Bone marrow (tissue), 2 donors: ENCODE results near the gene F3.

Source experiments
- DNase-seq, 2 donors: peaks; one replicate each; lab custom pipeline; 2025; lab: John Stamatoyannopoulos, UW

F3 gene

GRCh38 chr1:94552071-94552586 lies 10.6 kb upstream of the F3 start:
- no peak for DNase-seq

GRCh38 chr1:94551449-94551848 lies 9.9 kb upstream of the F3 start:
- no peak for DNase-seq

- DNase-seq = no peak
These were observed 9.3 kb upstream of the F3 start for GRCh38 chr1:94550800-94551241.

GRCh38 chr1:94550396-94550795 lies 8.8 kb upstream of the F3 start:
- no peak for DNase-seq

GRCh38 chr1:94549706-94550105 lies 8.1 kb upstream of the F3 start:
- DNase-seq = no peak

GRCh38 chr1:94544706-94545490 lies 3.3 kb upstream of the F3 start:
- DNase-seq = no peak

- no peak for DNase-seq
These were observed 2.5 kb upstream of the F3 start for GRCh38 chr1:94543893-94544635.

- peak in 1 of 2 donors; percentile 20 for DNase-seq
These were observed 1.4 kb upstream of the F3 start for GRCh38 chr1:94543001-94543400.

GRCh38 chr1:94542088-94542870 lies 720 bp upstream of the F3 start:
- DNase-seq = peak in 1 of 2 donors; percentile 55

- DNase-seq = no peak
These were observed 916 bp downstream of the F3 start for GRCh38 chr1:94540440-94541245.

GRCh38 chr1:94539496-94539895 lies 2.1 kb downstream of the F3 start:
- no peak for DNase-seq

GRCh38 chr1:94538243-94538827 lies 3.2 kb downstream of the F3 start:
- DNase-seq = no peak

GRCh38 chr1:94537254-94537653 lies 4.3 kb downstream of the F3 start:
- DNase-seq = no peak

- DNase-seq = no peak
These were observed 5.7 kb downstream of the F3 start for GRCh38 chr1:94535879-94536278.

- no peak for DNase-seq
These were observed 6.5 kb downstream of the F3 start for GRCh38 chr1:94535095-94535494.

- DNase-seq = no peak
These were observed 9.5 kb downstream of the F3 start for GRCh38 chr1:94532077-94532476.

- no peak for DNase-seq
These were observed 9.9 kb downstream of the F3 start for GRCh38 chr1:94531664-94532063.

GRCh38 chr1:94530373-94530878 lies 11.1 kb downstream of the F3 start:
- no peak for DNase-seq

GRCh38 chr1:94529416-94529815 lies 12.1 kb downstream of the F3 start:
- no peak for DNase-seq

- DNase-seq = no peak
These were observed 12.7 kb downstream of the F3 start for GRCh38 chr1:94528826-94529225.

GRCh38 chr1:94528299-94528698 lies 13.3 kb downstream of the F3 start:
- DNase-seq = no peak
